HepG2 (cell line): ENCODE measurements around the gene SPP1. TPM values are rescaled to one million over a fixed set of nuclear protein-coding genes. Genes with fewer than 3 reads are reported as not detected.

Experiments used
- ATAC-seq: fragments of 200-7000 bp; cut with Tn5 transposase; 3 replicates; pipeline ENCODE4 v1.9.1; 2020; ENCODE audit warnings: mild to moderate bottlenecking, moderate library complexity
- BruUV-seq: library from RNA; stranded (reverse); fragments of 400-500 nt; replicated peaks from 2 replicates; lab custom pipeline; 2021; lab: Mats Ljungman, UMichigan
- CTCF ChIA-PET: fragments of 300-600 bp; formaldehyde crosslinking; extraction: SDS; loops from one replicate; lab custom pipeline; 2021; ENCODE audit warnings: low total read pairs, inconsistent platforms, low intra/inter-chr PET ratio; lab: Yijun Ruan, JAX
- POLR2A ChIA-PET: fragments of 350-600 bp; sonication (Branson Sonifier 250); formaldehyde crosslinking; loops from one replicate; lab custom pipeline; 2020; ENCODE audit warnings: antibody characterized with exemption, inconsistent platforms; lab: Yijun Ruan, JAX
- DNase-seq: peaks from one replicate; pipeline ENCODE4 v3.0.0-alpha.2; 2015; ENCODE audit warnings: low spot score
- FAIRE-seq: peaks from 3 replicates; lab custom pipeline; 2011; peaks lifted over from hg19 to GRCh38; lab: Jason Lieb, UNC
- H2AFZ ChIP-seq: one replicate; pipeline ENCODE4 v1.6.1; 2011; ENCODE audit warnings: low read length, inconsistent platforms
- H3K27ac ChIP-seq: fragments of 300-600 bp; 3 replicates; pipeline ENCODE4 v1.8.0; 2011; ENCODE audit warnings: mixed run types, mild to moderate bottlenecking, mixed read lengths, low read length, inconsistent platforms; ENCODE audit not compliant: insufficient read depth; ENCODE audit errors: extremely low read length
- H3K27me3 ChIP-seq, 2 experiments: fragments of 200-600 bp in 1 of 2; 2 replicates in 1 of 2; 3 replicates in 1 of 2; pipeline versions ENCODE4 v1.6.0 to v1.8.0; 2011; ENCODE audit warnings: low read length in 2 of 2, mild to moderate bottlenecking in 2 of 2, moderate library complexity in 2 of 2, inconsistent platforms in 1 of 2; ENCODE audit not compliant: insufficient read depth in 2 of 2, control insufficient read depth in 1 of 2
- H3K36me3 ChIP-seq, 2 experiments: fragments of 200-600 bp in 1 of 2; replicated peaks in 1 of 2; 2 replicates in 1 of 2; 3 replicates in 1 of 2; pipeline versions ENCODE4 v1.5.1 to v1.8.0; 2011; ENCODE audit warnings: low read length in 2 of 2, inconsistent platforms in 1 of 2; ENCODE audit not compliant: insufficient read depth in 2 of 2, control insufficient read depth in 1 of 2
- H3K4me1 ChIP-seq: 2 replicates; pipeline ENCODE4 v1.5.1; 2012; ENCODE audit warnings: low read length, inconsistent platforms; ENCODE audit not compliant: insufficient read depth
- H3K4me2 ChIP-seq: 2 replicates; pipeline ENCODE4 v1.6.0; 2011; ENCODE audit warnings: low read depth, low read length, inconsistent platforms
- H3K4me3 ChIP-seq, 3 experiments: fragments of 200-600 bp in 1 of 3; sonication (generic), shearing (Covaris generic) in 1 of 3; replicated peaks in 1 of 3; 2 replicates each; pipeline ENCODE4 v1.5.1; 2011 to 2016; ENCODE audit warnings: low read length in 3 of 3, inconsistent platforms in 2 of 3, low read depth in 2 of 3, mild to moderate bottlenecking in 2 of 3, control low read depth in 1 of 3, mixed read lengths in 1 of 3; ENCODE audit not compliant: insufficient read depth in 1 of 3
- H3K79me2 ChIP-seq: one replicate; pipeline ENCODE4 v1.6.1; 2011; ENCODE audit warnings: low read length, inconsistent platforms; ENCODE audit not compliant: insufficient read depth
- H3K9ac ChIP-seq: 2 replicates; pipeline ENCODE4 v1.6.0; 2011; ENCODE audit warnings: mild to moderate bottlenecking, low read depth, low read length, inconsistent platforms; ENCODE audit not compliant: insufficient read depth
- H3K9me3 ChIP-seq: 2 replicates; pipeline ENCODE4 v1.5.1; 2012; ENCODE audit warnings: mild to moderate bottlenecking, low read length
- H4K20me1 ChIP-seq: 2 replicates; pipeline ENCODE4 v1.6.0; 2011; ENCODE audit warnings: inconsistent platforms, mild to moderate bottlenecking, low read length, moderate library complexity; ENCODE audit not compliant: insufficient read depth
- MTF2 ChIP-seq: sonication (generic); formaldehyde crosslinking; IDR thresholded peaks from 2 replicates; pipeline ENCODE4 v1.5.0; 2020; ENCODE audit warnings: missing genetic modification reagents, borderline replicate concordance
- U2AF2 ChIP-seq: fragments of 200-400 bp; formaldehyde crosslinking; IDR thresholded peaks from 2 replicates; pipeline ENCODE4 v1.6.1; 2017; ENCODE audit warnings: low read depth, mild to moderate bottlenecking, low read length
- YEATS4 ChIP-seq: sonication (generic); formaldehyde crosslinking; IDR thresholded peaks from 2 replicates; pipeline ENCODE4 v1.4.0; 2020; ENCODE audit warnings: missing genetic modification reagents, borderline replicate concordance
- ZFP1 ChIP-seq: IDR thresholded peaks from 2 replicates; pipeline ENCODE4 v1.6.1; 2016
- ZNF205 ChIP-seq: IDR thresholded peaks from 2 replicates; pipeline ENCODE4 v1.6.1; 2018; ENCODE audit warnings: missing biosample characterization, missing genetic modification reagents
- ZNF549 ChIP-seq: sonication (generic); formaldehyde crosslinking; IDR thresholded peaks from 2 replicates; pipeline ENCODE4 v1.5.0; 2020; ENCODE audit warnings: missing genetic modification reagents
- WGBS: methylation state at CpG from one replicate; pipeline ENCODE4 v1.1.6; 2017; ENCODE audit warnings: low lambda C conversion rate; 5-methylcytosine and 5-hydroxymethylcytosine counted together
- in situ Hi-C: cut with HindIII; loops from 2 replicates; pipeline ENCODE4 v1.10.0; 2017; ENCODE audit warnings: low pct_unique_long_range_greater_than_20kb; ENCODE audit not compliant: extremely low pct_ligation_motif_present
- intact Hi-C: fragments of 100-400 bp; cut with micrococcal nuclease; formaldehyde crosslinking; loops from one replicate; pipeline ENCODE4 v1.10.0; 2022; ENCODE audit not compliant: unreplicated experiment
- polyA plus RNA-seq, 8 experiments: library from polyadenylated mRNA; depleted of rRNA in 3 of 8; stranded (reverse) in 7 of 8; unstranded in 1 of 8; fragments of >200 nt; fragmentation: Illumina TruSeq in 4 of 8; extraction: Trizol in 4 of 8; gene quantifications; 2 replicates each; pipeline versions ENCODE4 v1.2.1 to v1.2.3, GENCODE V29; 2011 to 2016; ENCODE audit warnings: low read depth in 4 of 8, missing spikeins in 1 of 8, mixed read lengths in 1 of 8; ENCODE audit not compliant: insufficient read depth in 1 of 8
- total RNA-seq, 5 experiments: library from RNA; depleted of rRNA; stranded (reverse); fragments of >200 nt; fragmentation: Illumina TruSeq; extraction: Trizol; gene quantifications; 2 replicates each; pipeline ENCODE4 v1.2.3, GENCODE V29; 2016; ENCODE audit warnings: low read depth in 1 of 5
- TF ChIP-seq, protein P1 (sequence below): sonication (generic); formaldehyde crosslinking; conservative IDR thresholded peaks from 2 replicates; pipeline ENCODE4 v1.8.0; 2022; ENCODE audit warnings: mild to moderate bottlenecking, moderate library complexity, missing genetic modification reagents
- TF ChIP-seq, protein P2 (sequence below): sonication (generic); formaldehyde crosslinking; conservative IDR thresholded peaks from 2 replicates; pipeline ENCODE4 v1.8.0; 2022; ENCODE audit warnings: low read depth, missing genetic modification reagents
- TF ChIP-seq, protein P3 (sequence below): fragments of 450-650 bp; IDR thresholded peaks from 2 replicates; pipeline ENCODE4 v1.6.1; 2017

SPP1 gene
- total and polyA plus RNA-seq, 2 of the 13 experiments (the other 11 are each of a cell fraction or from before 2014, with no cell fraction given) = 682 to 788 TPM

DNA sequence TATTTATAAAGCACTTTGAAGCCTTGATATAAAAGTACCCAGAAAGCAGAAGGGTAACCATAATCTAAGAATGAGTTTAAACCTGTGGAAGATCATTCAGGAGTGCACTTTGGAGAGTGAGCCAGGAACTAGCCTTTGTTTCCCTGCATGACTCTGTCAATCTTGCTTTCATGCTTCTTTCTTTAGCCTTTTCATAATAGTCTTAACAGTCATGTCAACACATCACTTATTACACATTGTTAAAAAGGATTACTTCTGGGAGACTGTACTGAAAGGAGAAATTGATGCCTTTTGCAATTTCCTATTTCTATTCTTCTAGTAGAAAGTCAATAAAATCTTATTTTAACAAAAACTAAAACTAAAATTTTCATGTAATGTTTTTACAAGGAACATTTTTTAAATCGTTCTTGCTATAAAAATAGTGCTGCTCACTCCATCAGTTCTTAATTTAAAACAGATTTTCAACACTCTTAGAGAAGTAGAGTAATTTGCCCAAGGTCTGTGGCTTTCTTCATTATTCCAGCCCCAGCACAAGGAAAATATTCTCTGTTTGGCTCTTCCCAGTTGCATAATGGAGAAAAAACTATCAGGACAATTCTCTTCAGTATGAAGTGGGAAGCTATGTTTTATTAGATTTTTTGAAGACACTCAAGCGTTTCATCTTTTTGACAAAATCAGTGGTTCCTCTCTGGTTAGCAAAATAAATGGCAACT is 35.4 kb upstream of the SPP1 start:
- WGBS = 94% methylated on average over 2 of the region's 2 CpGs
- no peak overlapping the region for H3K9ac ChIP-seq
- no peak overlapping the region for H3K27ac ChIP-seq
- H3K4me1 ChIP-seq = peaks cover 28% of the 10 kb centered on the region
- in situ Hi-C loops (no loop called here), intact Hi-C loops (loop anchor here (2.0 kb wide), 1 partner anchor 13 kb away; no protein-coding TSS in a partner anchor)
- no peak overlapping the region for H3K4me2 ChIP-seq
- H3K4me3 ChIP-seq = no peak overlapping the region
- no peak overlapping the region for H2AFZ ChIP-seq
- no peak for TF ChIP-seq ZNF549 (CRISPR knock-in tag)
- TF ChIP-seq ZNF205 = no peak
- TF ChIP-seq YEATS4 = no peak
- TF ChIP-seq, protein P1, sequence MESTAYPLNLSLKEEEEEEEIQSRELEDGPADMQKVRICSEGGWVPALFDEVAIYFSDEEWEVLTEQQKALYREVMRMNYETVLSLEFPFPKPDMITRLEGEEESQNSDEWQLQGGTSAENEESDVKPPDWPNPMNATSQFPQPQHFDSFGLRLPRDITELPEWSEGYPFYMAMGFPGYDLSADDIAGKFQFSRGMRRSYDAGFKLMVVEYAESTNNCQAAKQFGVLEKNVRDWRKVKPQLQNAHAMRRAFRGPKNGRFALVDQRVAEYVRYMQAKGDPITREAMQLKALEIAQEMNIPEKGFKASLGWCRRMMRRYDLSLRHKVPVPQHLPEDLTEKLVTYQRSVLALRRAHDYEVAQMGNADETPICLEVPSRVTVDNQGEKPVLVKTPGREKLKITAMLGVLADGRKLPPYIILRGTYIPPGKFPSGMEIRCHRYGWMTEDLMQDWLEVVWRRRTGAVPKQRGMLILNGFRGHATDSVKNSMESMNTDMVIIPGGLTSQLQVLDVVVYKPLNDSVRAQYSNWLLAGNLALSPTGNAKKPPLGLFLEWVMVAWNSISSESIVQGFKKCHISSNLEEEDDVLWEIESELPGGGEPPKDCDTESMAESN (CRISPR knock-in tag) = no peak
- TF ChIP-seq ZFP1 = no peak
- TF ChIP-seq U2AF2 = no peak
- TF ChIP-seq, protein P2, sequence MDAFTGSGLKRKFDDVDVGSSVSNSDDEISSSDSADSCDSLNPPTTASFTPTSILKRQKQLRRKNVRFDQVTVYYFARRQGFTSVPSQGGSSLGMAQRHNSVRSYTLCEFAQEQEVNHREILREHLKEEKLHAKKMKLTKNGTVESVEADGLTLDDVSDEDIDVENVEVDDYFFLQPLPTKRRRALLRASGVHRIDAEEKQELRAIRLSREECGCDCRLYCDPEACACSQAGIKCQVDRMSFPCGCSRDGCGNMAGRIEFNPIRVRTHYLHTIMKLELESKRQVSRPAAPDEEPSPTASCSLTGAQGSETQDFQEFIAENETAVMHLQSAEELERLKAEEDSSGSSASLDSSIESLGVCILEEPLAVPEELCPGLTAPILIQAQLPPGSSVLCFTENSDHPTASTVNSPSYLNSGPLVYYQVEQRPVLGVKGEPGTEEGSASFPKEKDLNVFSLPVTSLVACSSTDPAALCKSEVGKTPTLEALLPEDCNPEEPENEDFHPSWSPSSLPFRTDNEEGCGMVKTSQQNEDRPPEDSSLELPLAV (CRISPR knock-in tag) = no peak
- TF ChIP-seq MTF2 (CRISPR knock-in tag) = no peak
- TF ChIP-seq, protein P3, sequence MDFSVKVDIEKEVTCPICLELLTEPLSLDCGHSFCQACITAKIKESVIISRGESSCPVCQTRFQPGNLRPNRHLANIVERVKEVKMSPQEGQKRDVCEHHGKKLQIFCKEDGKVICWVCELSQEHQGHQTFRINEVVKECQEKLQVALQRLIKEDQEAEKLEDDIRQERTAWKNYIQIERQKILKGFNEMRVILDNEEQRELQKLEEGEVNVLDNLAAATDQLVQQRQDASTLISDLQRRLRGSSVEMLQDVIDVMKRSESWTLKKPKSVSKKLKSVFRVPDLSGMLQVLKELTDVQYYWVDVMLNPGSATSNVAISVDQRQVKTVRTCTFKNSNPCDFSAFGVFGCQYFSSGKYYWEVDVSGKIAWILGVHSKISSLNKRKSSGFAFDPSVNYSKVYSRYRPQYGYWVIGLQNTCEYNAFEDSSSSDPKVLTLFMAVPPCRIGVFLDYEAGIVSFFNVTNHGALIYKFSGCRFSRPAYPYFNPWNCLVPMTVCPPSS = no peak
- ChIA-PET POLR2A (no interaction called here), CTCF (no interaction called here)
- no peaks in the 10 kb centered on the region for H3K27me3 ChIP-seq
- BruUV-seq = no TSS peak
- no peaks in the 10 kb centered on the region for H3K36me3 ChIP-seq
- H3K79me2 ChIP-seq = no peaks in the 10 kb centered on the region
- H3K9me3 ChIP-seq = no peaks in the 10 kb centered on the region
- H4K20me1 ChIP-seq = no peaks in the 10 kb centered on the region
- DNase-seq (no peak), FAIRE-seq (no peak), ATAC-seq (no peak)
